K562 (cell line): ENCODE measurements around the gene EPB42. TPM values are rescaled to one million over a fixed set of nuclear protein-coding genes. Genes with fewer than 3 reads are reported as not detected.

ENCODE experiments used
- ATAC-seq: fragments of 200-7000 bp; cut with Tn5 transposase; 3 replicates; pipeline ENCODE4 v1.9.1; 2020; ENCODE audit warnings: moderate library complexity
- BruUV-seq: library from RNA; stranded (reverse); fragments of 400-500 nt; replicated peaks from 2 replicates; lab custom pipeline; 2021; lab: Mats Ljungman, UMichigan
- CTCF ChIA-PET: fragments of 300-600 bp; formaldehyde crosslinking; extraction: SDS; loops from one replicate; lab custom pipeline; 2021; ENCODE audit warnings: low intra/inter-chr PET ratio; lab: Yijun Ruan, JAX
- POLR2A ChIA-PET: fragments of 300-600, 350-650 bp; sonication (Branson Sonifier 250); formaldehyde crosslinking; extraction: SDS; loops from one replicate; lab custom pipeline; 2021; ENCODE audit warnings: antibody characterized with exemption, inconsistent platforms; lab: Yijun Ruan, JAX
- DNase-seq, 4 experiments: peaks; one replicate each; pipeline versions ENCODE4 v3.0.0 to v3.0.0-alpha.2; 2011 to 2018; ENCODE audit warnings: low spot score in 3 of 4, mixed read lengths in 3 of 4; ENCODE audit errors: extremely low read depth in 1 of 4
- FAIRE-seq: peaks from 2 replicates; lab custom pipeline; 2011; peaks lifted over from hg19 to GRCh38; lab: Jason Lieb, UNC
- H2AFZ ChIP-seq: 2 replicates; pipeline ENCODE4 v1.6.0; 2011; ENCODE audit warnings: low read depth, low read length, control low read depth, inconsistent platforms
- H3K27ac ChIP-seq: fragments of 200-600 bp; 3 replicates; pipeline ENCODE4 v1.8.0; 2011; ENCODE audit warnings: low read depth, mild to moderate bottlenecking, control low read depth, inconsistent platforms, low read length, moderate library complexity, mixed read lengths; ENCODE audit errors: extremely low read depth
- H3K27me3 ChIP-seq, 2 experiments: fragments of 300-600 bp in 1 of 2; 2 replicates in 1 of 2; 3 replicates in 1 of 2; pipeline versions ENCODE4 v1.6.0 to v1.8.0; 2011; ENCODE audit warnings: inconsistent platforms in 2 of 2, low read length in 2 of 2, mild to moderate bottlenecking in 1 of 2, mixed read lengths in 1 of 2, moderate library complexity in 1 of 2; ENCODE audit not compliant: control insufficient read depth in 2 of 2, insufficient read depth in 2 of 2
- H3K36me3 ChIP-seq: fragments of 300-600 bp; 3 replicates; pipeline ENCODE4 v1.8.0; 2011; ENCODE audit warnings: mild to moderate bottlenecking, low read length, inconsistent platforms; ENCODE audit not compliant: control insufficient read depth, insufficient read depth
- H3K4me1 ChIP-seq, 2 experiments: fragments of 200-600 bp in 1 of 2; replicated peaks in 1 of 2; 2 replicates in 1 of 2; 3 replicates in 1 of 2; pipeline versions ENCODE4 v1.5.1 to v1.8.0; 2011; ENCODE audit warnings: inconsistent platforms in 2 of 2, low read length in 2 of 2, mild to moderate bottlenecking in 1 of 2, mixed read lengths in 1 of 2, moderate library complexity in 1 of 2; ENCODE audit not compliant: control insufficient read depth in 2 of 2, insufficient read depth in 2 of 2
- H3K4me2 ChIP-seq: 2 replicates; pipeline ENCODE4 v1.6.1; 2011; ENCODE audit warnings: low read length, control low read depth, inconsistent platforms, mixed read lengths; ENCODE audit not compliant: insufficient read depth
- H3K4me3 ChIP-seq: fragments of 200-600 bp; sonication (generic), shearing (Covaris generic); 2 replicates; pipeline ENCODE4 v1.5.1; 2016; ENCODE audit warnings: control low read depth, inconsistent platforms
- H3K79me2 ChIP-seq: fragments of 200-600 bp; 3 replicates; pipeline ENCODE4 v1.8.0; 2011; ENCODE audit warnings: low read length, inconsistent platforms; ENCODE audit not compliant: control insufficient read depth, insufficient read depth
- H3K9ac ChIP-seq, 2 experiments: 2 replicates each; pipeline versions ENCODE4 v1.6.0 to v1.6.1; 2011; ENCODE audit warnings: low read depth in 2 of 2, low read length in 2 of 2, control low read depth in 1 of 2, inconsistent platforms in 1 of 2, mild to moderate bottlenecking in 1 of 2, mixed read lengths in 1 of 2; ENCODE audit not compliant: insufficient read depth in 1 of 2
- H3K9me1 ChIP-seq: one replicate; pipeline ENCODE4 v1.6.0; 2011; ENCODE audit warnings: inconsistent platforms, mild to moderate bottlenecking, low read length, moderate library complexity; ENCODE audit not compliant: control insufficient read depth, insufficient read depth
- H3K9me3 ChIP-seq: replicated peaks from 2 replicates; pipeline ENCODE4 v1.5.1; 2011; ENCODE audit warnings: low read depth, low read length, inconsistent platforms; ENCODE audit not compliant: control insufficient read depth, insufficient read depth
- H4K20me1 ChIP-seq: replicated peaks from 2 replicates; pipeline ENCODE4 v1.6.1; 2011; ENCODE audit warnings: low read length, inconsistent platforms, mixed read lengths; ENCODE audit not compliant: control insufficient read depth, insufficient read depth
- NFIC ChIP-seq: fragments of 450-650 bp; IDR thresholded peaks from 2 replicates; pipeline ENCODE4 v1.6.1; 2017; ENCODE audit warnings: mild to moderate bottlenecking, inconsistent platforms
- NFIX ChIP-seq: fragments of 250-450 bp; sonication (Bioruptor Pico); IDR thresholded peaks from 2 replicates; pipeline ENCODE4 v1.4.0; 2020; ENCODE audit warnings: low read depth, mild to moderate bottlenecking, moderate library complexity
- ZBTB33 ChIP-seq: sonication (generic); formaldehyde crosslinking; IDR thresholded peaks from 2 replicates; pipeline ENCODE4 v1.8.1; 2023; ENCODE audit warnings: mild to moderate bottlenecking, missing genetic modification reagents
- ZNF134 ChIP-seq: fragments of 250-450 bp; sonication (Bioruptor Pico); conservative IDR thresholded peaks from 2 replicates; pipeline ENCODE4 v1.4.0; 2020
- WGBS: fragments of 100-300 bp; shearing (Covaris generic); methylation state at CpG from one replicate; pipeline ENCODE4 v1.1.6; 2016; ENCODE audit warnings: low coverage, mixed read lengths; ENCODE audit not compliant: insufficient coverage; ENCODE audit errors: missing lambda C conversion rate; 5-methylcytosine and 5-hydroxymethylcytosine counted together
- in situ Hi-C: fragments of 300-500 bp; cut with MboI; formaldehyde crosslinking; loops from 4 replicates; pipeline ENCODE4 v1.15.0; 2018; ENCODE audit warnings: inconsistent platforms, mixed read lengths
- intact Hi-C: fragments of 100-400 bp; cut with micrococcal nuclease; formaldehyde crosslinking; loops from 2 replicates; pipeline ENCODE4 v1.14.2; 2022
- polyA plus RNA-seq, 8 experiments: library from polyadenylated mRNA; depleted of rRNA in 4 of 8; stranded (reverse) in 5 of 8; unstranded in 3 of 8; fragments of >200 nt; fragmentation: Nextera tagmentation in 2 of 8; fragmentation: Illumina TruSeq in 1 of 8; extraction: Ambion mirVana in 2 of 8; extraction: Trizol in 1 of 8; gene quantifications; 2 replicates each; pipeline versions ENCODE4 v1.2.1 to v1.2.3, GENCODE V29; 2011 to 2014; ENCODE audit warnings: inconsistent platforms in 1 of 8, missing spikeins in 1 of 8
- total RNA-seq, 7 experiments: library from RNA; depleted of rRNA in 6 of 7; stranded (reverse); fragments of >200 nt in 6 of 7; fragmentation: Illumina TruSeq in 2 of 7; extraction: Trizol in 2 of 7; gene quantifications; 2 replicates each; pipeline versions ENCODE4 v1.2.1 to v1.2.3, GENCODE V29; 2011 to 2021; ENCODE audit warnings: low replicate concordance in 1 of 7

The EPB42 gene
- total and polyA plus RNA-seq, 9 of the 15 experiments (the other 6 are each of a cell fraction or from before 2014, with no cell fraction given) = 0.38 to 2.3 (median 1.4) TPM

- Histone ChIP-seq H3K27me3 (peaks cover 0 to 3% of the 10 kb centered on the region in 2 experiments; a peak in 1 of 5 replicates), H3K4me1 (peaks cover 0 to 13% of the 10 kb centered on the region in 2 experiments; a peak in 3 of 5 replicates), H4K20me1 (no peaks in the 10 kb centered on the region), H3K9me3 (no peaks in the 10 kb centered on the region; the same call in 1 of the 2 replicates), H3K4me2 (no peak overlapping the region), H3K4me3 (no peak overlapping the region), H3K27ac (no peak overlapping the region), H2AFZ (no peak overlapping the region), H3K36me3 (no peaks in the 10 kb centered on the region), H3K79me2 (no peaks in the 10 kb centered on the region), H3K9me1 (no peaks in the 10 kb centered on the region), H3K9ac (no peak overlapping the region)
- TF ChIP-seq NFIC (peak; percentile 92), NFIX (peak; percentile 57), ZNF134 (CRISPR knock-in tag) (no peak)
- no TSS peak for BruUV-seq
- WGBS = 79% methylated on average over 6 of the region's 8 CpGs
- CTCF ChIA-PET = interaction anchor here (0.7 kb wide), 1 partner anchor 24 kb away, joined by 3 read pairs; no protein-coding TSS in a partner anchor
- in situ Hi-C loops (no loop called here), intact Hi-C loops (no loop called here)
- POLR2A ChIA-PET = interaction anchor here (0.6 to 0.7 kb wide), 2 partner anchors 55 to 195 kb away, joined by 3 to 4 read pairs; no protein-coding TSS in a partner anchor
- DNase-seq (no peak), FAIRE-seq (no peak), ATAC-seq (no peak)
These were observed 8.5 kb downstream of the EPB42 start for GRCh38 chr15:43212299-43212698.

GRCh38 chr15:43211224-43211735 is 9.5 kb downstream of the EPB42 start:
- H3K4me2 ChIP-seq = no peak overlapping the region
- H3K36me3 ChIP-seq = no peaks in the 10 kb centered on the region
- no peaks in the 10 kb centered on the region for H4K20me1 ChIP-seq
- intact Hi-C loops (no loop called here), in situ Hi-C loops (no loop called here)
- peaks cover 0 to 4% of the 10 kb centered on the region in 2 experiments; a peak in 1 of 5 replicates for H3K27me3 ChIP-seq
- ATAC-seq (peak; percentile 21; the same call in 1 of the 3 replicates), FAIRE-seq (peak; percentile 29)
- H3K27ac ChIP-seq = no peak overlapping the region
- WGBS = 37% methylated on average over 4 of the region's 4 CpGs
- no peaks in the 10 kb centered on the region for H3K9me3 ChIP-seq
- CTCF ChIA-PET = no interaction called here
- no TSS peak for BruUV-seq
- H3K79me2 ChIP-seq = no peaks in the 10 kb centered on the region
- no peak overlapping the region for H3K9ac ChIP-seq
- no peak overlapping the region for H2AFZ ChIP-seq
- H3K4me1 ChIP-seq = peaks cover 0 to 13% of the 10 kb centered on the region in 2 experiments; a peak in 3 of 5 replicates
- no peak for TF ChIP-seq ZBTB33 (CRISPR knock-in tag)
- TF ChIP-seq, all 486 proteins: peak for 0
- POLR2A ChIA-PET = interaction anchor here (1.1 kb wide), 1 partner anchor 9 kb away, joined by 4 read pairs; the partner anchor contains the start of gene EPB42
- peak in 1 of 4 experiments; percentile 25 for DNase-seq
- H3K4me3 ChIP-seq = no peak overlapping the region
- no peaks in the 10 kb centered on the region for H3K9me1 ChIP-seq
